GM13977 (cell line): Measurements from ENCODE around the gene OSBPL9.

ENCODE experiments used
- DNase-seq: peaks from one replicate; pipeline ENCODE4 v3.0.0; 2012; ENCODE audit warnings: low spot score
- in situ Hi-C: fragments of 300-500 bp; cut with MboI; formaldehyde crosslinking; loops from one replicate; pipeline ENCODE4 v1.12.0; 2022; ENCODE audit warnings: low sequenced_read_pairs, low pct_unique_long_range_greater_than_20kb, mixed read lengths, inconsistent platforms; ENCODE audit not compliant: unreplicated experiment
- TF ChIP-seq, protein P1 (sequence below): IDR thresholded peaks from 2 replicates; pipeline ENCODE4 v1.5.1; 2012; ENCODE audit warnings: mild to moderate bottlenecking, control low read depth; ENCODE audit not compliant: insufficient read depth; ENCODE audit errors: extremely low read depth, missing control alignments

OSBPL9 gene

DNA sequence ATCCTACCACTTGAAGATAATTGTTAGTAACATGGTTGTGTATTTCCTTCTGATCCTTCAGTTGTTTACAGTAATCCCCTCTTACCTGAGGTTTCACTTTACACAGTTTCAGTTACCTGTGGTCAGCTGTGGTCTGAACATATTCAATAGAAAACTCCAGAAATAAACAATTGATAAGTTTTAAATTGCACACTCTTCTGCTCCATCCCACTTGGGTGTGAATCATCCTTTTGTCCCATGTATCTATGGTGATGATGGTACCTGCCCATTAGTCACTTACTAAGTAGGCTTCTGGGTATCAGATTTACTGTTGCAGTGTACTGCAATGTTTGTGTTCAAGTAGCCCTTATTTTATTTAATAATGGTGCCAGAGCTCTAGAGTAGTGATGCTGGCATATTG lies 62.5 kb downstream of the OSBPL9 start:
- TF ChIP-seq, protein P1, sequence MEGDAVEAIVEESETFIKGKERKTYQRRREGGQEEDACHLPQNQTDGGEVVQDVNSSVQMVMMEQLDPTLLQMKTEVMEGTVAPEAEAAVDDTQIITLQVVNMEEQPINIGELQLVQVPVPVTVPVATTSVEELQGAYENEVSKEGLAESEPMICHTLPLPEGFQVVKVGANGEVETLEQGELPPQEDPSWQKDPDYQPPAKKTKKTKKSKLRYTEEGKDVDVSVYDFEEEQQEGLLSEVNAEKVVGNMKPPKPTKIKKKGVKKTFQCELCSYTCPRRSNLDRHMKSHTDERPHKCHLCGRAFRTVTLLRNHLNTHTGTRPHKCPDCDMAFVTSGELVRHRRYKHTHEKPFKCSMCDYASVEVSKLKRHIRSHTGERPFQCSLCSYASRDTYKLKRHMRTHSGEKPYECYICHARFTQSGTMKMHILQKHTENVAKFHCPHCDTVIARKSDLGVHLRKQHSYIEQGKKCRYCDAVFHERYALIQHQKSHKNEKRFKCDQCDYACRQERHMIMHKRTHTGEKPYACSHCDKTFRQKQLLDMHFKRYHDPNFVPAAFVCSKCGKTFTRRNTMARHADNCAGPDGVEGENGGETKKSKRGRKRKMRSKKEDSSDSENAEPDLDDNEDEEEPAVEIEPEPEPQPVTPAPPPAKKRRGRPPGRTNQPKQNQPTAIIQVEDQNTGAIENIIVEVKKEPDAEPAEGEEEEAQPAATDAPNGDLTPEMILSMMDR, result no peak
- in situ Hi-C loops, result no loop called here
- DNase-seq, result peak; percentile 27

DNA sequence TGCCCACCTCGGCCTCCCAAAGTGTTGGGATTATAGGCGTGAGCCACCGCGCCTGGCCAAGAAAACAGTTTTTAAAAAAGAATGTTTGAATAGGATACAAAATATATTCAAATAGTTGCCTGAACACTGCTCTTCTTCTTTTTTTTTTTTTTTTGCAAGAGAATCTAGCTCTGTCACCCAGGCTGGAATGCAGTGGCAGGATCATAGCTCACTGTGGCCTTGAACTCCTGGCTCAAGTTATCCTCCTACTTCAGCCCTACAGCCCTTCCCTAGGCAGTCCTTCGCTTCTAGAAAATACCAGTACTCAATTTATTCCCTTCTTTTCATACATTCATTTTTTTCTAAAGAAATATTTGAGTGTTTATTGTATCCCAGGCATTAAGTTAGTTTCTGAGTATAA lies 67.9 kb downstream of the OSBPL9 start:
- in situ Hi-C loops, result no loop called here
- TF ChIP-seq, protein P1, result no peak
- DNase-seq, result no peak

DNA sequence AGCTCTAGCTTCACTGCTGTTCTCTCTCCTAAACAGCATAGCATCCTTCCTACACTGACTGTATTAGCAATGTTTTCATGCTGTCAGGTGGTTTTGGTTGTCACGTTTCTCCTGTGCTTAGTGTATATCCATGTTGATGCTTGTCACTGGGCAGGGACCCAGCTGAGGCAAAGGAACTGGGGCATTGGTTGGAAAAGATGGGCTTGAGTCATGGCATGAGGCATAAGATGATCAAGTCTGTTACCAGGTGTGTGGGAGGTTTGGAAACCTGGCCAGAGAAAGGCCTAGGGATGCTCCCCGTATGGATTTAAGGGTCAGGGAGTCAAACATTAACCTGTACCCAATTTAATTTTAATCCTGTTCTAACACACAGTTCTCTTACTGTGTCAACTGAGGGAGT lies 69.6 kb downstream of the OSBPL9 start:
- no peak for DNase-seq
- TF ChIP-seq, protein P1, result no peak
- in situ Hi-C loops, result no loop called here

DNA sequence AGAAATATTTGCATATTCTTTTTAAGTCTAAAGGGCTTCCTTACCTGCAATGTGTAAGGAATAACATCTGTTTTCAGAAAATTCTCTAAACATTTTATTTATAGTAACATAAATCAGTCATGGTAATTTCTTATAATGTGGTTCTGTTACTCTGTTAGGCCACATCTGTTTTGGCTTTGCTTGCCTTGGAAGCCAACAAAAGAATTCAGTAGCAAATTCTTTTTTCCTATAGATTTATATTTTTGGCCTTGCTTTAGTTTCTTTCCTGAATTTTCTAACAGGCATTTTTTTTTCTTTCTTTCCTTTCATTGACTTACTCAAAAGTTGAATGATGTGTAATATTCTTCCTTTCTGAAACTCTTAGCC lies 72.2 kb downstream of the OSBPL9 start:
- TF ChIP-seq, protein P1, result no peak
- DNase-seq, result no peak
- in situ Hi-C loops, result no loop called here

DNA sequence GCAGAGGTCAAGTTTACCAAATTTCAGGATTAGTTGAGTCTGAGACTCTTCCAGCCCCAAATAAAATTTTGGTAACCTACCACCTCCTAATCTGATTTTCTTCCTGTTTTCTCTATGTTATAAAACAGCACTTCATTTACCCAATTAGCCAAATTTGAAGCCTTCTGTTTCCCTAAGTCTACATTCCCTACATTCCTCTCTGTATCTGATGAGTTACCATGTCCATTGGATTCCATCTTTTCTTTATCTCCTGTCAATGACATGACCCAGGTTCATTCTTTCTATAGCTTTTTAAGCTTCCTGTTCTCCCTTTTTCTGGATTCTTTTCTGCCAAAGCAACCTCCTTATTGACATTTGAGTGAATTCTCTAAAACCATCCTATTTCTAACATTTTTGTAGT lies 72.8 kb downstream of the OSBPL9 start:
- no peak for DNase-seq
- TF ChIP-seq, protein P1, result no peak
- in situ Hi-C loops, result no loop called here

DNA sequence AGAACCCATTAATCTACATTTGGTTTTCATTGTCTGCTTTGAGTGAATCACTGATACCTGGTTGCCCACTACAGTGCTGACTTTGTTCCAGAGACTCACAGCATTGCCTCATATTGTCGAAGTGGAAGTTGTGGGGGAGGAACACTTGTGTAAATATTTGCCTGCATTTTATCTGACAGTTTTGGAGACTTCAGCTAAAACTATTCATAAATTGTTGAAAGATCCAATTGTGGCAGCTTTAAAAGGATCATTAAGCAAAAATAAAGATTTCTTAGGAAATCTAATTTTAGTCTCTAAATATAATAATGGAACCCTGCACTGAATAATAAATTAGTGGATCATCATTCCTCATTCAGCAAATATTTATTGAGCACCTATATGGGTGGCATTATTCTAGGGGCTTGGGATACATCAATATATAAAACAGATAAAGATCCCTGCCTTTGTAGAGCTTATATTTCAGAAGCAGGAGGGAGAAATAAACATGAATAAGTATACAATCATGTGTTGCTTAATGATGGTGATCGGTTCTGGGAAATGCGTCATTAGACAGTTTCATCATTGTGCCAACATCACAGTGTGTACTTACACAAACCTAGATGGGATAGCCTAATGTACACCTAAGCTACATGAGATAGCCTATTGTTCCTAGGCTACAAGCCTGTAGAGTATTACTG lies 73.5 kb downstream of the OSBPL9 start:
- no peak for DNase-seq
- TF ChIP-seq, protein P1, result no peak
- in situ Hi-C loops, result no loop called here
